Neural cell (in vitro differentiated cells): Measurements from ENCODE around the gene MINK1.

Experiments used
- CTCF ChIP-seq: fragments of 450-650 bp; IDR thresholded peaks from 2 replicates; pipeline ENCODE4 v1.5.1; 2014; ENCODE audit warnings: antibody characterized with exemption, mild to moderate bottlenecking, moderate library complexity; ENCODE audit not compliant: poor library complexity, severe bottlenecking
- EZH2 ChIP-seq: fragments of 200-600, 300-800 bp; shearing (Covaris generic), sonication (generic); IDR thresholded peaks from 2 replicates; pipeline ENCODE4 v1.6.1; 2014; ENCODE audit warnings: antibody characterized with exemption, low read length, borderline replicate concordance, mild to moderate bottlenecking; ENCODE audit not compliant: insufficient read depth, poor library complexity, severe bottlenecking
- REST ChIP-seq: IDR thresholded peaks from 2 replicates; pipeline ENCODE4 v1.6.1; 2012; ENCODE audit warnings: borderline replicate concordance
- SMC3 ChIP-seq: fragments of 450-650 bp; conservative IDR thresholded peaks from 2 replicates; pipeline ENCODE4 v1.6.1; 2014; ENCODE audit warnings: antibody characterized with exemption, mild to moderate bottlenecking, moderate library complexity; ENCODE audit not compliant: poor library complexity

- TF ChIP-seq CTCF (no peak), SMC3 (no peak), EZH2 (no peak), REST (no peak)
Measured at GRCh38 chr17:4937553-4937952, 104.4 kb downstream of the MINK1 start.
